GM12801 (cell line): Measurements from ENCODE around the gene FCN2.

ENCODE experiments used
- CTCF ChIP-seq: IDR thresholded peaks from one replicate; pipeline ENCODE4 v1.5.1; 2011; ENCODE audit warnings: control low read depth; ENCODE audit not compliant: insufficient read length; ENCODE audit errors: extremely low read depth

Gene FCN2

DNA sequence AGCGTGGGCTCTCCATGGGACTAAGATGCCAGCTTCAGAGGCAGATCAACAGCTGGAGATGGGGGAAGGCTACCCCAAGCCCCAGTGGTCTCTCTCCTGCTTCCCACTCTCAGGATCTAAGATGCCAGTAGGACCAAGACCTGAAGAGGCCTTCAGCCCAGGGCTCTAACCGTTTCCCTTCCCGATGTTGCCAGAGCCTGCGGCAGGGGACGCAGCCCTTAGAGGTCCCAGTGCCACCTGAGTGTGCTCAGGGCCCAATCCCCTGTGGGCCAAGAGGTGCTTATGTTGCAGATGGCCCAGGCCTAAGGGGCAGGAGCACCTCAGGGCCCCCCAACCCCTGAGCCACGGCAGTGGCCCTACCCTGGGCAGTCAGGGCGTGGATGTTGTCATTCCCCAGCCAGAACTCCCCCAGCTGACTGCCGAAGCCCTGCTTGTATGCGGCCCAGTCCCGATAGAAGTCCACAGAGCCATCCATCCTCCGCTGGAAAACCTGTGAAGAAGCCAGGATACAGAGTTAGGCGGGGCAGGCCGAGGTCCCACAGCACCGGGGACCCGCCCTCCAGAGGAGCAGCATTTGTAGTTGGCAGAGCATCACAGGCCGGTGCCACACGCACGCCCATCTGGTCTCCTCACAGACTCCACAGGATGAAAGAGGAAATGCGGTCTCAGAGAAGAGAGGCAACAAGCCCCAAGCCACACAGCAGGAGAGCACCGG, 31.7 kb downstream of the FCN2 start:
- TF ChIP-seq CTCF, result no peak

- no peak for TF ChIP-seq CTCF
Measured at GRCh38 chr9:134913041-134913712, 32.6 kb downstream of the FCN2 start.

DNA sequence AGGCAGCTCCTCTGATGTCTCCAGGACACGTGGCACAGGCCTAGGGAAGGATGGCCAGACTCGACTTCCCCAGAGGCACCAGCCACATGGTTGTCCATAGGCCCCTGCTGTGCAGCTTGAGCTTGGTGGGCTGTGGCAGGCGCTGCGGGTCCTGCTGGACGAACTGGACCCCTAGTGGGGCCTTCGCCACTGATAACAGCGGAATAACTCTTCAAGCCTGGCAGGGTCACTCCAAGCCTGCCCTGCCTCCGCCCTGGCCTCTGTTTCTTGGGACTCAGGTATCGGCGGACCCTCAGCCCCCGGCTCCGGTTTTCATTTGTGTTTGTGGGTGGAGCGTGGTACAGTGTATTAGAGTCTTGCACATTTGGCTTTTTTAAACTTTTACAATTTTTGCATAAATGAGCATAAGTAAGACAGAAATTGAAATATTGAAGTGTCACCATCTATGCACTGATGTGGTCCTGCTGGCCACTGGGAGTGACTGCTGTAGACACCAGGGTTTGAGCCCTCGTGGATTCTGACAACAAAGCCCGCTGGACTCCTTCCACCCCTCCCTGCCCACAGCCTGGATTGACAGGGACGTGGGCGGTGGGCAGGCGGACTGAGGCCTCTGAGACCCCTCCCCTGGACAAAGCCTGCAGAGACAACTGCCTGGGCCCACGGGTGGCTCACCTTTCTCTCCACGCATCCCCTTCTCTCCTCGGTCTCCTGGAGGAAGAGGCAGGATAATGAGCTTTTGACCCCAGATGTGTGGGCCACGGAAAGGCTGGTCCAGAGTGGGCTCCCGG, 33.3 kb downstream of the FCN2 start:
- TF ChIP-seq CTCF, result no peak

DNA sequence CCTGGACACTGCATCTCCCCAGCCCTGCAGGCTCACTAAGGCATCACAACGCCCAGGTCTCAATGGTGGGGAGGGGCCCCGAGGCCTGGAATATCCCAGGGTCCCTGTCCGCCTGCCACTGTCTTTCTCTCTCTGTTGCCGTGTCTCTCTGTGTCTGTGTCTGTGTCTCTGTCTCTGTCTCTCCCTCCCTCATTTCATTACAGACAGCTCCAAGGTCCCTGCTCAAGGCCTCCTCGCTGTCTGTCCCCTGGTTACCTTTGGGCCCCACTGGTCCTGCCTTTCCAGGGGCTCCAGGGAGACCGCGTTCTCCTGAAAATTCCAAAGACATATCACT, 33.9 kb downstream of the FCN2 start:
- no peak for TF ChIP-seq CTCF

GRCh38 chr9:134915046-134915985, 34.7 kb downstream of the FCN2 start:
- no peak for TF ChIP-seq CTCF

- no peak for TF ChIP-seq CTCF
Measured at GRCh38 chr9:134916161-134916665, 35.6 kb downstream of the FCN2 start.
